Karpas-422 (cell line): ENCODE data around the gene YY1AP1. TPM values are rescaled to one million over a fixed set of nuclear protein-coding genes. Genes with fewer than 3 reads are reported as not detected.
"Not testable (repeated sequence)": the region's sequence is repeated elsewhere in the genome, so short reads cannot be mapped to it uniquely, and the experiment has no call there.

Experiments used
- DNase-seq: peaks from one replicate; pipeline ENCODE4 v3.0.0-alpha.2; 2015
- H2AFZ ChIP-seq: fragments of 200-600 bp; sonication (generic); 2 replicates; pipeline ENCODE4 v1.6.1; 2014; ENCODE audit warnings: antibody characterized with exemption, low read length, mixed read lengths
- H3K27ac ChIP-seq: fragments of 200-600 bp; sonication (generic); 2 replicates; pipeline ENCODE4 v1.5.1; 2014; ENCODE audit warnings: mild to moderate bottlenecking, low read length, moderate library complexity
- H3K27me3 ChIP-seq: fragments of 200-600 bp; sonication (generic); 2 replicates; pipeline ENCODE4 v1.6.1; 2014; ENCODE audit warnings: low read length, mixed read lengths
- H3K36me3 ChIP-seq: fragments of 200-600 bp; sonication (generic); 2 replicates; pipeline ENCODE4 v1.6.1; 2014; ENCODE audit warnings: low read length, mixed read lengths; ENCODE audit not compliant: insufficient read depth
- H3K4me1 ChIP-seq: fragments of 200-600 bp; sonication (generic); 2 replicates; pipeline ENCODE4 v1.6.1; 2014; ENCODE audit warnings: mild to moderate bottlenecking, low read length, mixed read lengths
- H3K4me2 ChIP-seq: fragments of 200-600 bp; sonication (generic); 2 replicates; pipeline ENCODE4 v1.6.1; 2014; ENCODE audit warnings: low read length, low read depth, mild to moderate bottlenecking; ENCODE audit not compliant: poor library complexity, severe bottlenecking
- H3K4me3 ChIP-seq: fragments of 200-600 bp; sonication (generic); 2 replicates; pipeline ENCODE4 v1.5.1; 2014; ENCODE audit warnings: mild to moderate bottlenecking, antibody characterized with exemption, low read length, mixed read lengths
- H3K79me2 ChIP-seq: fragments of 200-600 bp; sonication (generic); 2 replicates; pipeline ENCODE4 v1.6.1; 2014; ENCODE audit warnings: mild to moderate bottlenecking, low read length, mixed read lengths
- H3K9ac ChIP-seq: fragments of 200-600 bp; sonication (generic); 2 replicates; pipeline ENCODE4 v1.6.0; 2014; ENCODE audit warnings: low read length
- H3K9me2 ChIP-seq: fragments of 200-600 bp; sonication (generic), shearing (Covaris generic); replicated peaks from 2 replicates; pipeline ENCODE4 v1.6.0; 2014; ENCODE audit warnings: mild to moderate bottlenecking, low read length, moderate library complexity; ENCODE audit not compliant: insufficient read depth
- H3K9me3 ChIP-seq: fragments of 300-700, 200-600 bp; sonication (generic); 2 replicates; pipeline ENCODE4 v1.6.1; 2014; ENCODE audit warnings: low read length, mixed read lengths
- H4K20me1 ChIP-seq: fragments of 200-600 bp; sonication (generic); 2 replicates; pipeline ENCODE4 v1.6.1; 2014; ENCODE audit warnings: mild to moderate bottlenecking, antibody characterized with exemption, low read length, low read depth; ENCODE audit not compliant: insufficient read depth
- total RNA-seq: library from RNA; depleted of rRNA; stranded (reverse); fragments of >200 nt; shearing (Covaris generic); gene quantifications from 2 replicates; pipeline ENCODE4 v1.2.3, GENCODE V29; 2014; ENCODE audit warnings: low replicate concordance

YY1AP1 gene
- total RNA-seq, 1 experiment from 2014 or later: 54.4 TPM

DNA sequence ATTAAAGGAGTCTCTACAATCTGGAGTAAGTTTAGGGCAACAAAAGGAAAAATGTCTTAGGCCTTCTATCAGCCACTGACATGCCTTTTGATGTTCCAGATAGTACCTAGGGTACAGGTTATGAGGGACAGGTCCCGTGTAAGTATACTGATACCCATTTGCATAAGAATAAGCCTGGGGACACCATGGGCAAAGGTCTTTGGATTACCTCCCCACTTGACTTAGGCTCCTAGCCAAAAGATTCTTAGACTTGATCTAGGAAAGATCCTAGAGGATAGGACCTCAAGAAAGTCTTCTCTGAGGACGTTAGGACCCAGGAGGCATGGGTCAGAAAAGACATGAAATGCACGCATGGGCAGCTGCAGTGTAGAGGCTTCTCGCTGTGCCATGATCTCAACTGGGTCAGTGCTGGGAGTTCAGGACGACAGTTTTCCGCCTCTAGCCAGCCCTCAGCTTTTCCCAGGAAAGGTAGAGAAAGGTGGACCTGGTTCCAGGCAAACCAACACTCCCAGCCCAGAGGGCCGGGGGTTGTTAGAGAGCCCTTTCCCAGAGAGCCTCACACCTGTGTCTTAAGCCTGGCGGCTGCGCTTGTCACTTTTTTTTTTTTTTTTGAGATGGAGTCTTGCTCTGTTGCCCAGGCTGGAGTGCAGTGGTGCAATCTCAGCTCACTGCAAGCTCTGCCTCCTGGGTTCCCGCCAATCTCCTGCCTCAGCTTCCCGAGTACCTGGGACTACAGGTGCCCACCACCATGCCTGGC, 52.0 kb downstream of the YY1AP1 start:
- H3K9me2 ChIP-seq: no peaks in the 10 kb centered on the region
- no peaks in the 10 kb centered on the region; the same call in 1 of the 2 replicates for H3K27me3 ChIP-seq
- H3K36me3 ChIP-seq: no peaks in the 10 kb centered on the region
- no peak overlapping the region for H3K27ac ChIP-seq
- no peak overlapping the region for H2AFZ ChIP-seq
- H3K4me1 ChIP-seq: peaks cover 4% of the 10 kb centered on the region
- H3K4me2 ChIP-seq: no peak overlapping the region
- H3K9me3 ChIP-seq: no peaks in the 10 kb centered on the region
- no peaks in the 10 kb centered on the region for H3K79me2 ChIP-seq
- H4K20me1 ChIP-seq: no peaks in the 10 kb centered on the region
- DNase-seq: no peak
- H3K4me3 ChIP-seq: no peak overlapping the region
- H3K9ac ChIP-seq: no peak overlapping the region

DNA sequence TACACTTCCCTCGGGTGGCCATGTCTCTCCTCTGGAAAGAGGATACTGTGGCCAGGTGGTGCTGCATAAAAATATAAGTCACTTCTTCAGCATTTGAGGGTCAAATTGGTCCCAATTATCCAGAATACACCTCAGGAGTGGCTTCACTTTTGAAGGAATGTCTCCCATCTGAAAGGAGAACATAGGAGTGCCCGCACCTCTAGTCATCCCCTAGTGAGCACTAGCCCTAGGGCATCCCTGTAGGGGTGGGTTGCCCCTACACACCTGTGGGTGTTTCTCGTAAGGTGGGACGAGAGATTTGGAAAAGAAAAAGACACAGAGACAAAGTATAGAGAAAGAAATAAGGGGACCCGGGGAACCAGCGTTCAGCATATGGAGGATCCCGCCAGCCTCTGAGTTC, 62.1 kb downstream of the YY1AP1 start:
- H3K4me3 ChIP-seq, H3K4me2 ChIP-seq, H3K9ac ChIP-seq, DNase-seq, H3K79me2 ChIP-seq, H3K27me3 ChIP-seq, H3K9me3 ChIP-seq, H3K27ac ChIP-seq, H3K9me2 ChIP-seq, H3K36me3 ChIP-seq, H4K20me1 ChIP-seq, H2AFZ ChIP-seq, H3K4me1 ChIP-seq: not testable (repeated sequence)

DNA sequence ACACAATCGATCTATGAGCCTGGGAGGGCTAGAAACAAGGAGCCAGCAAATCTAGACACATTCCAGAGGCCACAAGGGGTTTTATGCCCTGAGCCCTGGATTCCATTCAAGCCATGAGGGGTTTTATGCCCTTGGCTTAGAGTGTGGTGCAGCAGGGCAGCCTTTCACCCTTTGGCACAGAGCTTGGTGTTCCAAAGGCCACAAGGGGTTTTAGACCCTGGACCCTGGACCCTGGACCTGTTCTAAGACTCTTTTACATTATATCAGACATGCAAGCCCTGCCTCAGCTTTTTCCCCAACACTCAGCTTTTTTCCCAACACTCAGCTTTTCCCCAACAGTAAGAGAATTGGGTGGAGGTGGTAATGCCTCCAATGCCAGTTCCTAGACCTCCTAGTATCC, 65.2 kb downstream of the YY1AP1 start:
- H4K20me1 ChIP-seq: no peaks in the 10 kb centered on the region
- no peak overlapping the region for H3K9ac ChIP-seq
- H3K27ac ChIP-seq: no peak overlapping the region
- no peaks in the 10 kb centered on the region for H3K9me2 ChIP-seq
- H3K9me3 ChIP-seq: no peaks in the 10 kb centered on the region
- no peaks in the 10 kb centered on the region for H3K79me2 ChIP-seq
- H2AFZ ChIP-seq: no peak overlapping the region
- no peak overlapping the region for H3K4me3 ChIP-seq
- H3K36me3 ChIP-seq: no peaks in the 10 kb centered on the region
- no peak overlapping the region for H3K4me2 ChIP-seq
- H3K27me3 ChIP-seq: peaks cover 3% of the 10 kb centered on the region; the same call in 1 of the 2 replicates
- DNase-seq: no peak
- H3K4me1 ChIP-seq: no peaks in the 10 kb centered on the region

DNA sequence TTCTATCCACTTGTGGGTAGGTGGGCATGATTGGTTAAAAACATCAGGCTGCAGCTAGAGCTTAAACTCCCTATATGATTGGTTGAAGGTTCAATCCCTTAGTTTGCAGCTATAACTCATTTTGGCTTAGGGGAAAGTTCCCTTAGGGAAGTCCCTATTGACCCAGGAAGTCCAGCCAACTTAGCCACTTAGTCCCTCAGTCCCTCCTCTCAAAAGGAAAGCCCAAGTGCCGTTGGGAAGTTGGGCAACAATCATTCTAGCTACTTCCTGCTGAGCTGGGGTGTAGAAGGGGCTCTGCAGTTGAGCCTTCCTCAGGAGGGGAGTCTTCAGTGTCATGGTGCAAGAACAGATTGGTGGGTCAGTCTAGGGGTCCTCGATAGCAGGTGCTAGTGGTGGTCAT, 66.4 kb downstream of the YY1AP1 start:
- H3K9me2 ChIP-seq: no peaks in the 10 kb centered on the region
- H3K27ac ChIP-seq: no peak overlapping the region
- H2AFZ ChIP-seq: no peak overlapping the region

DNA sequence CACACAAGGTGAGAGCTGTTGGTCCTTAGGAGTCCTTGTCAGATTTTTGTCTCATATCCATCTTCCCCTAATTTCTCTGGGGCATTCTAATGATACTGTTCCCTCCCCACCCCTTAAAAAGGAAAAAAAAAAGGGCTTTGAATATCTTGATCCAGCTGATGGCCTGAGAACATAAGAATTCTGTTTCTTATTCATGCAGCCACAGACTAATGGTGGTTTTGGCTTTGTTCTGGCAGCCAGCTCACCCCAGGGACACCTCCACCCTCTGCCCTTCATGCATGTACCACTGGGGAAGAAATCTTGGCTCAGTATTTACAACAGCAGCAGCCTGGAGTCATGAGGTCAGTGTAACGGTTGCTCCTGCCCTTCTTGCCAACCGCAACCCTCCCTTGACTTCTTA, 75.3 kb downstream of the YY1AP1 start:
- not testable (repeated sequence) for H3K27me3 ChIP-seq, H3K9me2 ChIP-seq, H3K4me1 ChIP-seq, H3K36me3 ChIP-seq, H3K79me2 ChIP-seq, H3K4me3 ChIP-seq, H3K27ac ChIP-seq, H3K9me3 ChIP-seq, H4K20me1 ChIP-seq, H3K4me2 ChIP-seq, H2AFZ ChIP-seq, H3K9ac ChIP-seq
- DNase-seq: peak; percentile 33

More for the DNA sequence above, 66.4 kb downstream of the YY1AP1 start:
- no peaks in the 10 kb centered on the region for H4K20me1 ChIP-seq
- H3K36me3 ChIP-seq: no peaks in the 10 kb centered on the region
- no peak overlapping the region for H3K4me2 ChIP-seq
- H3K79me2 ChIP-seq: no peaks in the 10 kb centered on the region
- no peaks in the 10 kb centered on the region for H3K4me1 ChIP-seq
- H3K27me3 ChIP-seq: peaks cover 3% of the 10 kb centered on the region; the same call in 1 of the 2 replicates
- no peak overlapping the region for H3K4me3 ChIP-seq
- no peaks in the 10 kb centered on the region for H3K9me3 ChIP-seq
- H3K9ac ChIP-seq: no peak overlapping the region
- DNase-seq: peak; percentile 14

DNA sequence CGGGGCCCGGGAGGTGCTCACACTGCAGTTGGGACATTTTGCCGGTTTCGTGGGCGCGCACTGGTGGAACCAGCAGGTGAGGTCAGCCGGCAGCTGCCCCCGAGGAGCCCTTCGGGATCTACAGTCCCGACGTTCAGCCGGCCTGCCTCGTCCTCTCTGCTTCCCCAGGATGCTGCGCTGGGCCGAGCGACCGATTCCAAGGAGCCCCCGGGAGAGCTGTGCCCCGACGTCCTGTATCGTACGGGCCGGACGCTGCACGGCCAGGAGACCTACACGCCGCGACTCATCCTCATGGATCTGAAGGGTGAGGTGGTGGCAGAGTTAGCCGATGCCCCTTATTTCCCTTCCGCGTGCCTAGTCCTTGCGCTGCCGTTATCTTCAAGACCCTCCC, 78.3 kb downstream of the YY1AP1 start:
- H3K4me3 ChIP-seq: peak overlapping the region; percentile 67; the same call in 1 of the 2 replicates
- H3K9ac ChIP-seq: peak overlapping the region; percentile 60; the same call in 1 of the 2 replicates
- H3K4me2 ChIP-seq: peak overlapping the region; percentile 44

DNA sequence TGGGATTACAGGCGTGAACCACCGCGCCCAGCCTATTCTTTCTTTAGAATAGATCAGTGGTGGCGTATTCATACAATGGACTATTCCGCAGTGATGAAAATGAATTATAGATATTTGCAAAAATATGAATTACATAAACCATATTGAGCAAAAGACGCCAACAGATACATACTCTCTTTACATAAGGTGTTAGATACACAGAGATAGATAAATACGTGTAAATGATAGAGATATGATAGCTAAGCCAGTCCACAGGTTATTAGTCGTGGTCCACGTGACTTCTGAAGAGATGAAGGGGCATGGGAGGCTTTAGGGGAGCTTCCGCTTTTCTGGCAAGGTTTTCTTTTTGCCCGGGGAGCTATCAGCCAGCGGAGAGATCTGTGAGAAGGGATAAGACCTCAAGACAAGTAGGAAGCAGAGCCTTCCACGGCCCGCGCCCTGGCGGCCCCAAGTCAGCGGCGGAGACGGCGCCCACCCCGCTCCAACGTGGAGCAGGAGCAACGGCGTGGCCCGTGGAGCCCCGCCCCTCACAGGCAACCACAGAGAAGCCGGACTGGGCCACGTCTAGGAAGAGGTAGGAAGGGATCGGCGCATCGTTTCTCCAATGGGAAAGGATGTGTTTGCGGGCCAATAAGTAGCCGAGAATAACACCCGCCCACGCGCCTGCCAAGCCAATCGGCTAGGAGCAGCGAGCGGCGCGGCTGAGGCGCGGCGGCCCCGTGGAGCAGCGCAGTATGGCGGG, 78.9 kb downstream of the YY1AP1 start, which contains the start of gene MSTO1:
Gene MSTO1 (plus strand): TSS at position 704 of the 742 bp plus-strand sequence. CDS start 31 bp downstream, at position 735.
- Histone ChIP-seq H3K79me2 (no peaks in the 10 kb centered on the region; the same call in 1 of the 2 replicates), H3K4me3 (peak within 1 kb of the TSS; percentile 67), H3K9ac (peak within 1 kb of the TSS; percentile 73), H3K9me2 (no peaks in the 10 kb centered on the region), H4K20me1 (no peaks in the 10 kb centered on the region), H3K4me1 (peaks cover 6% of the 10 kb centered on the region), H2AFZ (0 out of 2 replicates have a peak within 1 kb of the TSS, but pooled peaks have one; percentile 19), H3K9me3 (no peaks in the 10 kb centered on the region), H3K36me3 (no peaks in the 10 kb centered on the region), H3K27me3 (no peaks in the 10 kb centered on the region), H3K4me2 (peak within 1 kb of the TSS; percentile 83), H3K27ac (peak within 1 kb of the TSS; percentile 45)
- DNase-seq: peak; percentile 98

More for the DNA sequence above, 78.3 kb downstream of the YY1AP1 start:
- H2AFZ ChIP-seq, H3K36me3 ChIP-seq, H3K79me2 ChIP-seq, H3K27ac ChIP-seq, H3K4me1 ChIP-seq, H4K20me1 ChIP-seq, H3K27me3 ChIP-seq, H3K9me3 ChIP-seq, DNase-seq, H3K9me2 ChIP-seq: not testable (repeated sequence)
